ENCODE data around the gene PLEKHA6.

- no peak for TF ChIP-seq CTCF (IDR thresholded peaks at IDR 0.05; ENCODE audit: low read depth, low read length, poor library complexity, severe bottlenecking)
- no peak for TF ChIP-seq EZH2phosphoT487 (IDR thresholded peaks at IDR 0.05; ENCODE audit: borderline replicate concordance, low read length)
Measured at GRCh38 chr1:204194771-204195170, 165.0 kb downstream of the PLEKHA6 start.

Measured in DOHH2 (cell line).